HG03066 (cell line): ENCODE measurements around the gene TRABD2A.
A peak's percentile ranks its signal among the peaks of the same experiment; 100 is the strongest.

Source experiments
- ATAC-seq: cut with Tn5 transposase; IDR thresholded peaks from one replicate; pipeline ENCODE4 v1.9.1; 2021; ENCODE audit warnings: low read depth; ENCODE audit not compliant: unreplicated experiment

TRABD2A gene

DNA sequence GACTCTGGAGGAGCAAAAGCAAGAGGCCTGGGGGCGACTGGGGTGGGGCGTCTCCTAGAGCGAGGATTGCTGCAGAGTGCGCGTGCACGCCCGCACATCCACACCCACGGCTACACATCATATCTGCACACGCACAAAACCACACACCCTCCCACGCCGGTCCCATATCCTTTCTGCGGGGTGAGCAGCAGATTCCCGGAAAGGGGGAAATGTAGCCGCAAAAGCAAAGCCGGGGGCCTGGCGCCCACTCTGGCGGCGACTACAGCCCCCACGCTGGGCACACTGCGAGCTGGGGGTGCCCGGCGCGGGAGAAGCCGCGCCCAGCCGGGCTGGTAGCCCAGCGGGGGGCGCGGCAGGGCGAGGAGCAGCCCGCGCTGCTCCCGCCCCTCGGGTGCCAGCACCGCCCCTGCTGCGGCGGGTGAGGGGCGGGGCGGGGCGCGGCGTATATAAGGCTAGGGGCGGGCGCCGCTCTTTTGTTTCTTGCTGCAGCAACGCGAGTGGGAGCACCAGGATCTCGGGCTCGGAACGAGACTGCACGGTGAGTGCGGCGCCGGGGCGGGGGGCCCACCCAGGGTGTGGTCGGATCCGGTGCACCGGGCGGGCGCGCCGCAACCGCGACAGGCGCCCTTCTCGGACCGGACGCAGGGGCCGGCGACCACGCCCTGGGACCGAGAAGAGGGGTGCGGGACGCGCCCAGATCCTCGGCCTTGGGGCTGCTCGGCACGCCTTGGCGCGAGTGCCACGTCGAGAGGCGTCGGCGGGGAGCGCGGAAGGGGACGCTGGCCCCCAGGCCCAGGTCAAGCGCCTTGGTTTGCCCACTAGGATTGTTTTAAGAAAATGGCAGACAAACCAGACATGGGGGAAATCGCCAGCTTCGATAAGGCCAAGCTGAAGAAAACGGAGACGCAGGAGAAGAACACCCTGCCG, 24.6 kb upstream of the TRABD2A start, which contains the start of gene TMSB10:
TSS of gene TMSB10 (plus strand) at position 476 of the 927 bp plus-strand sequence.
- peak; percentile 51 for ATAC-seq

GRCh38 chr2:84904717-84905174, 23.9 kb upstream of the TRABD2A start:
- ATAC-seq, result no peak

- no peak for ATAC-seq
Observed at GRCh38 chr2:84904151-84904550, 23.3 kb upstream of the TRABD2A start.

- no peak for ATAC-seq
Observed at GRCh38 chr2:84902526-84902925, 21.6 kb upstream of the TRABD2A start.

DNA sequence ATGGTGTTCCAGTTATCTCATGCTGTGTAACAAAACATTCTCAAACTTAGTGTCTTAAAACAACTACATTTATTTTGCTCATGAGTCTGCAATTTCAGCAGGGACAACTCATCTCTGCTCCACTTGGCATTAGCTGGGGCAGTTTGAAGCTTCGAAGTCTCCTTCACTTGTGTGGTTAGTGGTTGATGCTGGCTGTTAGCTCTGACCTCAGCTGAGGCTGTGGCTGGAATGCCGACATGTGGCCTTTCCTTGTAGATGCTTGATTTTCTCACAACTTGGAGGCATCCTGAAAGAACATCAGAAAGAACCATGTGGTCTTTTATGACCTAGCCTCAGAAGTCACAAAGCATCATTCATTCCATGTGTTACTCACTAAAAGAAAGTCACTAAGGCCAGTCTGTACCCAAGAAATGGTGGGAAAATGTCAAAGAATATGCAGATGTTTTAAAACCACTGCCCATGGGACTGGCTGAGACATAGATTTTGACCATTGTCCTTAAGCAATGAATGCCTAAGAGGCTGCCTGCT, 20.8 kb upstream of the TRABD2A start:
- no peak for ATAC-seq

- ATAC-seq, result no peak
Observed at GRCh38 chr2:84900971-84901370, 20.1 kb upstream of the TRABD2A start.

- ATAC-seq, result no peak
Observed at GRCh38 chr2:84899304-84900204, 18.7 kb upstream of the TRABD2A start.

- no peak for ATAC-seq
Observed at GRCh38 chr2:84897773-84898172, 16.9 kb upstream of the TRABD2A start.

DNA sequence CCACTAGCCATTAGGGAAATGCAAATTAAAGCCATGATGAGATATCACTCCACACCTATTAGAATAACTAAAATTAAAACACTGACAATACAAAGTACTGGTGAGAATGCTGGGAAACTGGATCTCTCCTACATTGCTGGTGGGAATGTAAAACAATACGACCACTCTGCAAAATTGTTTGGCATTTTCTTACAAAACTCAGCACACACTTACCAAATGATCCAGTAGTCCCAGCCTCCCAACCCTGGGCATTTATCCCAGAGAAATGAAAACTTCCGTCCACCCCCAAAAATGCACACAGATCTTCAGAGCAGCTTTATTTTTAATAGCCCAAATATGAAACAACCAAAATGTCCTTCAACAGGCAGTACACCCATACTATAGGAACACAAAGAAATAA, 15.7 kb upstream of the TRABD2A start:
- ATAC-seq, result no peak

DNA sequence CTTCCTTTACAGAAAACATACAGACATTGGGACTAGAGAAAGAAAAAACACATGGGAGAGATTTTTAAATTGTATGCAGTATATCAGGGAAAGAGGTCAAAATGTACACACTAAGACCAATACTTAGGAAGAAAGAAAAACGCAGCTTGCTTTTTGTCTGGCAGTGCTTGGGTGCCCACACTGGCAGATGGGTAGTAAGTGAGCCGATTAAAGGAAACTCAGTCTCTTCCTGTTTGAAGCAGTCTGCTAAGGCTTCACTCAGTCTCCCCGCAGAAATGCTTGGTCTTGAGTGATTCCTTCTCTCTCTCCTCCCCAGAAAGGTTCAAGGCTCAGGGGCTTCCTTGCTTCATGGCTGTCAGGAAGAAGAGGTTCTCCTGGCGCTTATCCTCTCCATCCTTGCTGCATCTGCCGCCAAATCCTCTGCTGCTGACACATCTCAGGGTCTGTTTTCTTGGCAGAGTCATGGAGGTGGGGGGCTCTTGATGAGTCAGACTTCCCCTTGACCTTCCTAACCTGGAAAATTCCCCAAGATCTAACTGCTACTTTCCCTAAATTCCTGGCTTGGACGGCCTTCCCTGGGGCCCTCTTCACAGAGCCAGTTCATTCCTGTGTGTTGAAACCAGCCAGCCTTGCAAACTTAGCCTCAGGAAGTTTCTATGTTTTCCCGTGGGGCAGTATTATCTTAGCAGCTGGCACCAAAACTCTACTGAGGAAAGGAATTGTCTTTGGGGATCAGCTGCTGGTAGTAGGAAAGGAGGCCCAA, 14.1 kb upstream of the TRABD2A start:
- ATAC-seq, result no peak

- ATAC-seq, result no peak
Observed at GRCh38 chr2:84894131-84894586, 13.3 kb upstream of the TRABD2A start.

GRCh38 chr2:84891355-84892010, 10.6 kb upstream of the TRABD2A start:
- no peak for ATAC-seq

DNA sequence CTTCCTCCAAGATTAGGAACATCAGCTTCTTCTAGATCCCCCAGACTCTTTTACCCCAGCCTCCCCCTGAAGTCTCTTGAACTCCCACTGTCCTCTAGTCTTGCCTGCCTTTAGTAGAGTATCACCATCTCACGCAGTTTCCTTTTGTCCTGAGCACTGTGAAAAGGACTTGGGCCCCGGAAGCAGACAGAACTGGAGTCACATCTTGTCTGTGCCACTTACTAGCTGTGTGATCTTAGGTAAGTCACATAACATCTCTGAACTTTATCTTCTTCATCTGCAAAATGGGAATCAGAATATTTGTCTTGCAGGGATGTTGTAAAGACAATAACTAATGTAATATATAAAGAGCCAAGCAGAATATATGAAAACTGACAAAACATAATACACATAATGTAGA, 8.4 kb upstream of the TRABD2A start:
- ATAC-seq, result no peak

DNA sequence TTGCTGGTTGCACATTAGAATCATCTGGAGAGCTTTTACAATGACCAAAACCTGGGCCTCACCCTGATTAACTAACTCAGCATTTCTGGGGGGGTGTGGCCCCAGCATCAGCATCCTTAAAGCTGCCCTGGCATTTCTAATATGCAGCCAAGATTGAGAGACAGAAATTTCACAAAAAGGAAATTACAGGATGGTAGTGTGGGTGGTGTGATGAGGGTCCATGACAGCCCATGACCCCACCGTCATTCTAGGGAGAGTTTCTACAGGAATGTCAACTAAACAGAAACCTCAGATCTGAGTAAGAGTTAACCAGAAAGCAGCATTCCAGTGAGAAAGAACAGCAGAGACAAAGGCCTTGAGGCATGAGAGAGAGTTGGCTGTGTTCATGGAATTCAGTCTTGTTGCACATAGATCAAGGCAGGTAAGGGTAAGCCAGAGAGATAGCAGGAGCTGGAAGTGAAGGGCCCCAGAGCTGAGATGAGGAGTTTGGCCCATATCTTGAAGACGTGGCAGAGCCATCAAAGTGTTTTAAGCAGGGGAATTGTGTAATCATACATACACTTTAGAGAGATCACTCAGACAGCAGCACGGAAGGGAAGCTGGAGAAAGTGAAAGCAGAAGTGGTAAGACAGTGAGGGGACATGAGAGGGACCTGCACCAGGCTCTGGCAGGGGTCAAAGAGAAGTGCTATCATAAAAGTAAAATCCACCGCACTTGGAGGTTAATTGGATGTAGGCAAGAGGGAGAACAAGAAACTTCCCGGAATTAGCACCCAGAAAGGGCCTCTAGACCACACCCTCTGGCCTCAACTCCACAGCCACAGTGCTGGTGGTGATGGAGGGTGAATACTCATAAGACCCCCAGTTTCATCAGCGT, 7.8 kb upstream of the TRABD2A start:
- peak; percentile 96 for ATAC-seq

DNA sequence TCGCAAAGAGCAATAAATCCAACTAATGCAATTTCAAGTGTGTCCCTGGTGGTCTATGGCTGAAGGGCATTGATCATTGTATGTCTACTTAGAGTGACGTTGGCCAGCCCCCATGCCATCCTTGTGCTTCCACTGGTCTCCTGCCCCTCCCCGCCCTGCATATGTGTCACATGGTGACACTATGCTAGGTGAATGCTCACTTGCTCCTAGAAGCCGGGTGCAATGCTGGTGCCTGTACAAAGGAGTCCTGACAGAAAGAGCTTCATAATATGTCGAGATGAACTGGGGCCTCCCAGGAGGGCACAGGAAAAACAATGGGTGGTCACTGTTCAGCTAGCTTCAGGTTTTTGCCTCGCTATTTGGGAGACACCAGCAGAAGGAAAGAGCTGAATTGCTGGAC, 5.9 kb upstream of the TRABD2A start:
- no peak for ATAC-seq

DNA sequence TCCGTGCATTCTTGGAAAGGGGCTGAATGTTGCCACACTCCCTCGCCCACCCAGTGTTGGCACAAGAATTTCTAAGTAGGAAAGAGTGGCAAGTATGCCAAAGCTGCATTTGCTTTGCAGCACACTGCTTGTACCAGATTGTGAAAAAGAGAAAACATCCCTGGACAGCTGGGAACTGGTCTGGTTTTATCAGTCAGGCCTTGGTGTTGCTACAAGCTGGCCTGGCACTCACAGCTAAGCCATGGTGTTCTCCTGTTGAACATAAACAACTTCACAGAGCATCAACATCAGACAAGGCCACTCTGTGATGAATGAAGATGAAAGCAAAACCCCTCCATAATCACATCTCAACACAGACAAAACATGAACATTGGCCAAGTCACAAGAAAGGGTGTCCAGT, 4.2 kb upstream of the TRABD2A start:
- ATAC-seq, result no peak

GRCh38 chr2:84884449-84884848, 3.6 kb upstream of the TRABD2A start:
- no peak for ATAC-seq

DNA sequence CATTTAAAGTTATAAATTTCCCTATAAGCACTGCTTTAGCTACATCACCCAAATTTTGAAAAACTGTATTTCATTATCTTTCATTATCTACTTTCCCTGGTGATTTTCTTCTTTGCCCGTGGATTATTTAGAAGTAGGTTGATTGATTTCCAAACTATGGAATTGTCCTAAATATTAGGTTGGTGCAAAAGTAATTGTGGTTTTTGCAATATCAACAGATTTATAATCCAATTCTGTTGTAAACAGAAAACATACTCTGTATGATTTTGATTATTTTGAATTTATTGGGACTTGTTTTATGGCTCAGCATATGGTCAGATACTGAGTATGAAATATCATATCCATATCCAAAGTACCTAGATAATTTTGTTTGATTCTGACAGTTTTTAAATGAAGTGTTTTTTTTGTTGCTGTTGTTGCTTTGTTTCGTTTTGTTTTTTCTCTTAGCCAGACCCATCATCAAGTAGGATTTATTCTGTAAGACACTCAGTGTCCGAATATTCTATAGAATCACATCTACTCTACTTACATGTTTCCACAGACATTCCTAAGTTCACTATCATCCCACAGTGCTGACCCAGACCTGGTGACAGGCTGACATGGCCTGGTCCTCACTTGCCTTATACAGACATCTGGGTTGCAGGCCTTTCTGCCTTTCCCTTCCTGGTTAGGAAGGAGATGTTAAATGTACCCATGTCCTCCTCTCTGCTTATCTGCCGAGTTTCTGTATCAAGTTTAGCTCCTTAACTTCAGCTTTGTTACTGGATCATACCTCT, 2.1 kb upstream of the TRABD2A start:
- no peak for ATAC-seq
